Activated B cell treated with CpG ODN at 0.5 μM for 24 hours (primary cell): ENCODE data around the gene CIDEC. TPM values are rescaled to one million over a fixed set of nuclear protein-coding genes. Genes with fewer than 3 reads are reported as not detected.
"Not testable (repeated sequence)": the region's sequence is repeated elsewhere in the genome, so short reads cannot be mapped to it uniquely, and the experiment has no call there.

ENCODE experiments used
- ATAC-seq: fragments of 200-7000 bp; cut with Tn5 transposase; one replicate; pipeline ENCODE4 v1.10.0; 2021; ENCODE audit warnings: low read depth, mild to moderate bottlenecking, moderate library complexity
- CTCF ChIA-PET: fragments of 350-600 bp; sonication (Branson Sonifier 250); formaldehyde crosslinking; loops from one replicate; lab custom pipeline; 2021; ENCODE audit warnings: antibody characterized with exemption; lab: Charles Lee
- POLR2A ChIA-PET: fragments of 350-600 bp; sonication (Branson Sonifier 250); formaldehyde crosslinking; loops from one replicate; lab custom pipeline; 2021; ENCODE audit warnings: antibody characterized with exemption; lab: Charles Lee
- DNase-seq: peaks from one replicate; pipeline ENCODE4 v3.0.0; 2022
- H3K27ac Mint-ChIP-seq: one replicate; pipeline ENCODE4 v1.8.0; 2020; ENCODE audit warnings: mixed read lengths
- H3K27me3 Mint-ChIP-seq: one replicate; pipeline ENCODE4 v1.8.0; 2021; ENCODE audit warnings: mixed read lengths
- H3K36me3 Mint-ChIP-seq: one replicate; pipeline ENCODE4 v1.8.0; 2021; ENCODE audit warnings: low read depth, mixed read lengths
- H3K4me1 Mint-ChIP-seq: one replicate; pipeline ENCODE4 v1.8.0; 2021; ENCODE audit warnings: mixed read lengths
- H3K4me3 Mint-ChIP-seq: one replicate; pipeline ENCODE4 v1.8.0; 2020; ENCODE audit warnings: mild to moderate bottlenecking, mixed read lengths
- H3K9me3 Mint-ChIP-seq: one replicate; pipeline ENCODE4 v1.8.0; 2020; ENCODE audit warnings: mixed read lengths
- CTCF ChIP-seq: fragments of 200-600 bp; IDR thresholded peaks from one replicate; pipeline ENCODE4 v1.8.0; 2022; ENCODE audit warnings: antibody characterized with exemption, mild to moderate bottlenecking
- intact Hi-C: fragments of 100-400 bp; cut with micrococcal nuclease; formaldehyde crosslinking; loops from one replicate; pipeline ENCODE4 v1.15.1; 2024
- total RNA-seq: library from RNA; stranded (reverse); gene quantifications from 2 replicates; pipeline ENCODE4 v1.2.3, GENCODE V29; 2022

The CIDEC gene
- total RNA-seq, 1 donor from 2014 or later, result not detected

- POLR2A ChIA-PET, result interaction anchor here (0.7 kb wide), 1 partner anchor 148 kb away, joined by 10 read pairs; no protein-coding TSS in a partner anchor
- CTCF ChIA-PET, result no interaction called here
- TF ChIP-seq CTCF, result no peak
These were observed 9.1 kb downstream of the CIDEC start for GRCh38 chr3:9870978-9871377.

GRCh38 chr3:9869955-9870354 lies 10.1 kb downstream of the CIDEC start:
- H3K27me3 Mint-ChIP-seq, result no peaks in the 10 kb centered on the region
- DNase-seq (no peak), ATAC-seq (no peak)
- H3K27ac Mint-ChIP-seq, result no peak overlapping the region
- H3K4me3 Mint-ChIP-seq, result no peak overlapping the region
- ChIA-PET CTCF (no interaction called here), POLR2A (no interaction called here)
- H3K9me3 Mint-ChIP-seq, result no peaks in the 10 kb centered on the region
- no peaks in the 10 kb centered on the region for H3K36me3 Mint-ChIP-seq
- intact Hi-C loops, result no loop called here
- TF ChIP-seq CTCF, result no peak
- H3K4me1 Mint-ChIP-seq, result no peaks in the 10 kb centered on the region

More at GRCh38 chr3:9870978-9871377, 9.1 kb downstream of the CIDEC start:
- no peak overlapping the region for H3K4me3 Mint-ChIP-seq
- ATAC-seq (no peak), DNase-seq (no peak)
- H3K27me3 Mint-ChIP-seq, result no peaks in the 10 kb centered on the region
- intact Hi-C loops, result no loop called here
- H3K9me3 Mint-ChIP-seq, result no peaks in the 10 kb centered on the region
- H3K4me1 Mint-ChIP-seq, result no peaks in the 10 kb centered on the region
- H3K27ac Mint-ChIP-seq, result no peak overlapping the region
- H3K36me3 Mint-ChIP-seq, result no peaks in the 10 kb centered on the region

DNA sequence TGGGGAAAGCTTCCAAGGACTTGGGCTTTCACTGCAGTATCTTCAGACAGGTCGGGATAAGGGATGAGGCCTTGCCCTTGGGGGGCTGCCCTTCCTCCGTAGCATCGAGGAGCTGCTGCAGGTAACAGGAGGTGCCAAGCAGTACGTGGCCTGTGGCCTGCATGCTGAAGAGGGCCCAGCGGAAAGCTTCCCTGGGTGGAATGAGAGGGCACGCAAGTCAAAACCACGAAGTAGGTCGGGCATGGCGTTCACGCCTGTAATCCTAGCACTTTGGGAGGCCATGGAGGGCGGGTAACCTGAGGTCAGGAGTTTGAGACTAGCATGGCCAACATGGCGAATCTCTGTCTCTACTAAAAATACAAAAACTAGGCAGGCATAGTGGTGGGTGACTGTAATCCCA lies 12.9 kb downstream of the CIDEC start:
- DNase-seq (no peak), ATAC-seq (no peak)
- intact Hi-C loops, result no loop called here
- no peaks in the 10 kb centered on the region for H3K36me3 Mint-ChIP-seq
- no peaks in the 10 kb centered on the region for H3K9me3 Mint-ChIP-seq
- H3K4me3 Mint-ChIP-seq, result no peak overlapping the region
- ChIA-PET POLR2A (no interaction called here), CTCF (no interaction called here)
- peaks cover 3% of the 10 kb centered on the region for H3K27me3 Mint-ChIP-seq
- H3K4me1 Mint-ChIP-seq, result peaks cover 2% of the 10 kb centered on the region
- H3K27ac Mint-ChIP-seq, result no peak overlapping the region
- no peak for TF ChIP-seq CTCF

DNA sequence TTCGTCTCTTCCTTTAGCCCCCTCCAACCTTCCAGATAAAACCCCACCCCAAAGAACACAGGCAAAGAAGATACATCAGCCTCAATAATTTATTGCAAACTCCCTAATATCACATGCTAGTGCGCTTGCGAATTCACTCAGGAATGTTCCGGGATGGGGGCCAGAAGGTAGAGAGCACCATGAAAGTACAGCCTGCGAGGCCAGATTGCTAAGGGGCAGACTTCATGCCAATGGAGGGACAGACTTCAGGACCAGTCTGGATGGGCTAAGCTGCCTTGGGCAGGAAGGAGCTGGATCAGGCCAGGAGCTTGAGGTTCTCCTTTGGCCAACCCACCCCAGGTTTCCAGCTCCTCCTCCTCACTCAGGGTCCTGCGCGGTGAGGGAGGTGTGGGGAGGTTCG lies 13.4 kb downstream of the CIDEC start:
- Mint-ChIP-seq H3K27me3 (peaks cover 7% of the 10 kb centered on the region), H3K9me3 (no peaks in the 10 kb centered on the region), H3K4me3 (no peak overlapping the region), H3K4me1 (peaks cover 2% of the 10 kb centered on the region), H3K36me3 (no peaks in the 10 kb centered on the region), H3K27ac (no peak overlapping the region)
- POLR2A ChIA-PET, result no interaction called here
- intact Hi-C loops, result no loop called here
- no peak for ATAC-seq
- TF ChIP-seq CTCF, result no peak
- no peak for DNase-seq
- CTCF ChIA-PET, result interaction anchor here (0.6 kb wide), 1 partner anchor 807 kb away, joined by 5 read pairs; no protein-coding TSS in a partner anchor

GRCh38 chr3:9865125-9865637 lies 14.9 kb downstream of the CIDEC start:
- DNase-seq, ATAC-seq, POLR2A ChIA-PET, H3K27me3 Mint-ChIP-seq, H3K9me3 Mint-ChIP-seq, H3K4me1 Mint-ChIP-seq, CTCF ChIA-PET, H3K27ac Mint-ChIP-seq, intact Hi-C loops, H3K4me3 Mint-ChIP-seq, H3K36me3 Mint-ChIP-seq: not testable (repeated sequence)
